DND-41 (cell line): ENCODE data around the gene SNX19.

Source experiments
- CTCF ChIP-seq: IDR thresholded peaks from 2 replicates; pipeline ENCODE4 v1.5.1; 2012; ENCODE audit warnings: borderline replicate concordance, low read length, moderate library complexity, mild to moderate bottlenecking; ENCODE audit not compliant: poor library complexity, severe bottlenecking; ENCODE audit errors: extremely low read depth
- EZH2 ChIP-seq: IDR thresholded peaks from 3 replicates; pipeline ENCODE4 v1.6.1; 2012; ENCODE audit warnings: borderline replicate concordance, low read depth, mild to moderate bottlenecking, moderate library complexity, low read length, inconsistent platforms; ENCODE audit not compliant: severe bottlenecking

- TF ChIP-seq CTCF (no peak), EZH2 (no peak)
Measured at GRCh38 chr11:130831506-130831905, 84.8 kb downstream of the SNX19 start.
